Esophagus squamous epithelium (tissue), 4 donors: ENCODE measurements around the gene GALNT17.

Source experiments
- POLR2A ChIP-seq, 4 donors: fragments of 450-650 bp; IDR thresholded peaks; one replicate each; pipeline ENCODE4 v1.6.1; 2017; ENCODE audit warnings: antibody characterized with exemption in 4 of 4, mild to moderate bottlenecking in 4 of 4, moderate library complexity in 3 of 4
- TF ChIP-seq, protein P1 (sequence below), 6 experiments: fragments of 450-650 bp in 4 of 6; fragments of 200-600 bp in 2 of 6; sonication (generic) in 2 of 6; IDR thresholded peaks; one replicate each; pipeline ENCODE4 v1.5.1; 2016 to 2019; ENCODE audit warnings: antibody characterized with exemption in 6 of 6, mild to moderate bottlenecking in 4 of 6, moderate library complexity in 4 of 6

DNA sequence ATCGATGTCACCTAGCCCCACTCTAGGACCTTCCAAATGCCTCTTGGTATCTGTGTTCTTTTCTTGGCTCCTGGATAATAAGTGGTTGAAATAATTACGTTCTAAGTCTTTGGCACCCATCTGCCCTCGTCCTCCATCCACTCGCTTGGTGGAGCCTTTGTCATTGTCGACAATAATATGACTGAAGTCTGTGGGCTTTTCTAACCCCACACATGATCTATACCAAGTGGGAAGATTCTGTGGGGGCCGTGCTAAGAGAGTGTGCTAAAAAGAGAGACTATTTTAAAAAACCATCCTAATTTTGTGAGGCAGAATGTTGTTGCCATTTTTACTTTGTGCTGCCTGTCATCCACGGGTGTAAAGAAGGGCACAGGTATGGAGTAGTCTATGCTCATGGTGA, 113.1 kb downstream of the GALNT17 start:
- no peak for TF ChIP-seq POLR2A (IDR thresholded peaks at IDR 0.05)
- TF ChIP-seq, protein P1, sequence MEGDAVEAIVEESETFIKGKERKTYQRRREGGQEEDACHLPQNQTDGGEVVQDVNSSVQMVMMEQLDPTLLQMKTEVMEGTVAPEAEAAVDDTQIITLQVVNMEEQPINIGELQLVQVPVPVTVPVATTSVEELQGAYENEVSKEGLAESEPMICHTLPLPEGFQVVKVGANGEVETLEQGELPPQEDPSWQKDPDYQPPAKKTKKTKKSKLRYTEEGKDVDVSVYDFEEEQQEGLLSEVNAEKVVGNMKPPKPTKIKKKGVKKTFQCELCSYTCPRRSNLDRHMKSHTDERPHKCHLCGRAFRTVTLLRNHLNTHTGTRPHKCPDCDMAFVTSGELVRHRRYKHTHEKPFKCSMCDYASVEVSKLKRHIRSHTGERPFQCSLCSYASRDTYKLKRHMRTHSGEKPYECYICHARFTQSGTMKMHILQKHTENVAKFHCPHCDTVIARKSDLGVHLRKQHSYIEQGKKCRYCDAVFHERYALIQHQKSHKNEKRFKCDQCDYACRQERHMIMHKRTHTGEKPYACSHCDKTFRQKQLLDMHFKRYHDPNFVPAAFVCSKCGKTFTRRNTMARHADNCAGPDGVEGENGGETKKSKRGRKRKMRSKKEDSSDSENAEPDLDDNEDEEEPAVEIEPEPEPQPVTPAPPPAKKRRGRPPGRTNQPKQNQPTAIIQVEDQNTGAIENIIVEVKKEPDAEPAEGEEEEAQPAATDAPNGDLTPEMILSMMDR (IDR thresholded peaks at IDR 0.05) = no peak
